GM23338 (cell line): ENCODE data around the gene MZB1. TPM values are rescaled to one million over a fixed set of nuclear protein-coding genes. Genes with fewer than 3 reads are reported as not detected.

Experiments used
- ATAC-seq: fragments of 200-7000 bp; cut with Tn5 transposase; 3 replicates; pipeline ENCODE4 v1.9.1; 2020
- DNase-seq: peaks from one replicate; pipeline ENCODE4 v3.0.0-alpha.2; 2015; ENCODE audit warnings: low spot score
- H2AFZ ChIP-seq: fragments of 200-600 bp; sonication (generic); 2 replicates; pipeline ENCODE4 v1.8.0; 2016; ENCODE audit warnings: antibody characterized with exemption, mild to moderate bottlenecking, moderate library complexity
- H3F3A ChIP-seq: fragments of 200-600 bp; sonication (generic); replicated peaks from 2 replicates; pipeline ENCODE4 v1.8.0; 2017; ENCODE audit warnings: antibody characterized with exemption, mixed run types, low read depth
- H3K27ac ChIP-seq: fragments of 200-600 bp; sonication (generic); 2 replicates; pipeline ENCODE4 v1.6.1; 2016; ENCODE audit warnings: low read depth
- H3K27me3 ChIP-seq: fragments of 200-600 bp; sonication (generic); 2 replicates; pipeline ENCODE4 v1.8.0; 2016; ENCODE audit warnings: mild to moderate bottlenecking, mixed run types, moderate library complexity; ENCODE audit not compliant: insufficient read depth
- H3K36me3 ChIP-seq: fragments of 200-600 bp; sonication (generic); 2 replicates; pipeline ENCODE4 v1.8.0; 2016; ENCODE audit warnings: mild to moderate bottlenecking; ENCODE audit not compliant: insufficient read depth
- H3K4me1 ChIP-seq: fragments of 200-600 bp; sonication (generic); 2 replicates; pipeline ENCODE4 v1.8.0; 2016; ENCODE audit warnings: mild to moderate bottlenecking, moderate library complexity; ENCODE audit not compliant: insufficient read depth
- H3K4me2 ChIP-seq: fragments of 200-600 bp; sonication (generic); 2 replicates; pipeline ENCODE4 v1.7.1; 2017; ENCODE audit warnings: mixed run types
- H3K4me3 ChIP-seq: fragments of 200-600 bp; sonication (generic); 2 replicates; pipeline ENCODE4 v1.6.1; 2016; ENCODE audit warnings: mixed run types
- H3K79me2 ChIP-seq: fragments of 200-600 bp; sonication (generic); replicated peaks from 2 replicates; pipeline ENCODE4 v1.8.0; 2017; ENCODE audit warnings: mild to moderate bottlenecking; ENCODE audit not compliant: insufficient read depth
- H3K9me2 ChIP-seq: fragments of 200-600 bp; sonication (generic); 2 replicates; pipeline ENCODE4 v1.8.0; 2017; ENCODE audit not compliant: insufficient read depth
- H4K20me1 ChIP-seq: fragments of 200-600 bp; sonication (generic); replicated peaks from 2 replicates; pipeline ENCODE4 v1.8.0; 2017; ENCODE audit warnings: mild to moderate bottlenecking; ENCODE audit not compliant: insufficient read depth
- H3K27ac Mint-ChIP-seq: 2 replicates; pipeline ENCODE4 v1.8.0; 2020; ENCODE audit warnings: inconsistent platforms, mild to moderate bottlenecking, moderate library complexity, mixed read lengths
- H3K27me3 Mint-ChIP-seq: 3 replicates; pipeline ENCODE4 v1.8.0; 2022; ENCODE audit warnings: low read depth, mild to moderate bottlenecking, moderate library complexity, mixed read lengths, inconsistent platforms; ENCODE audit not compliant: insufficient read depth, poor library complexity
- H3K36me3 Mint-ChIP-seq: 3 replicates; pipeline ENCODE4 v1.8.0; 2021; ENCODE audit warnings: low read depth, mild to moderate bottlenecking, inconsistent platforms, moderate library complexity, mixed read lengths
- H3K4me1 Mint-ChIP-seq: 3 replicates; pipeline ENCODE4 v1.8.0; 2020; ENCODE audit warnings: mild to moderate bottlenecking, inconsistent platforms, mixed read lengths
- H3K4me3 Mint-ChIP-seq: 3 replicates; pipeline ENCODE4 v1.8.0; 2021; ENCODE audit warnings: moderate library complexity, mild to moderate bottlenecking, inconsistent platforms, mixed read lengths
- H3K9me3 Mint-ChIP-seq: 3 replicates; pipeline ENCODE4 v1.8.0; 2020; ENCODE audit warnings: moderate library complexity, mild to moderate bottlenecking, inconsistent platforms, mixed read lengths
- CREB1 ChIP-seq: fragments of 250-450 bp; sonication (Bioruptor Pico); IDR thresholded peaks from 2 replicates; pipeline ENCODE4 v1.5.0; 2020; ENCODE audit warnings: low read depth, mild to moderate bottlenecking, moderate library complexity
- EZH2 ChIP-seq: fragments of 200-600 bp; sonication (generic); IDR thresholded peaks from one replicate; pipeline ENCODE4 v1.8.0; 2017; ENCODE audit warnings: antibody characterized with exemption, mild to moderate bottlenecking, low read depth; ENCODE audit not compliant: unreplicated experiment
- EZH2phosphoT487 ChIP-seq: fragments of 200-600 bp; sonication (generic); IDR thresholded peaks from one replicate; pipeline ENCODE4 v1.8.1; 2018; ENCODE audit warnings: antibody characterized with exemption; ENCODE audit not compliant: unreplicated experiment
- JUNB ChIP-seq: IDR thresholded peaks from one replicate; pipeline ENCODE4 v1.6.1; 2016; ENCODE audit warnings: antibody characterized with exemption; ENCODE audit not compliant: unreplicated experiment
- NANOG ChIP-seq: IDR thresholded peaks from 2 replicates; pipeline ENCODE4 v1.6.1; 2016; ENCODE audit warnings: antibody characterized with exemption, borderline replicate concordance
- POLR2AphosphoS5 ChIP-seq: IDR thresholded peaks from 2 replicates; pipeline ENCODE4 v1.6.1; 2016; ENCODE audit warnings: antibody characterized with exemption, low read depth
- STAT1 ChIP-seq: IDR thresholded peaks from one replicate; pipeline ENCODE4 v1.6.1; 2016; ENCODE audit warnings: antibody characterized with exemption; ENCODE audit not compliant: unreplicated experiment
- ZNF114 ChIP-seq: fragments of 250-450 bp; sonication (Bioruptor Pico); IDR thresholded peaks from 2 replicates; pipeline ENCODE4 v1.5.0; 2020; ENCODE audit warnings: mild to moderate bottlenecking, moderate library complexity
- ZNF331 ChIP-seq: fragments of 250-450 bp; sonication (Bioruptor Pico); IDR thresholded peaks from 2 replicates; pipeline ENCODE4 v1.5.0; 2020; ENCODE audit warnings: low read depth, mild to moderate bottlenecking, moderate library complexity
- polyA plus RNA-seq: library from polyadenylated mRNA; unstranded; fragments of >200 nt; fragmentation: Nextera tagmentation; extraction: Ambion mirVana; gene quantifications from 2 replicates; pipeline ENCODE4 v1.2.1, GENCODE V29; 2016
- total RNA-seq: library from RNA; depleted of rRNA; stranded (reverse); fragments of >200 nt; shearing (Covaris generic); gene quantifications from 2 replicates; pipeline ENCODE4 v1.2.3, GENCODE V29; 2014
- TF ChIP-seq, protein P1 (sequence below): fragments of 250-450 bp; sonication (Bioruptor Pico); IDR thresholded peaks from 2 replicates; pipeline ENCODE4 v1.5.0; 2020; ENCODE audit warnings: mild to moderate bottlenecking, moderate library complexity
- TF ChIP-seq, protein P2 (sequence below): IDR thresholded peaks from one replicate; pipeline ENCODE4 v1.6.1; 2018; ENCODE audit warnings: antibody characterized with exemption; ENCODE audit not compliant: unreplicated experiment

The MZB1 gene
- total and polyA plus RNA-seq, 2 experiments from 2014 or later: 0.52 to 1.6 TPM

DNA sequence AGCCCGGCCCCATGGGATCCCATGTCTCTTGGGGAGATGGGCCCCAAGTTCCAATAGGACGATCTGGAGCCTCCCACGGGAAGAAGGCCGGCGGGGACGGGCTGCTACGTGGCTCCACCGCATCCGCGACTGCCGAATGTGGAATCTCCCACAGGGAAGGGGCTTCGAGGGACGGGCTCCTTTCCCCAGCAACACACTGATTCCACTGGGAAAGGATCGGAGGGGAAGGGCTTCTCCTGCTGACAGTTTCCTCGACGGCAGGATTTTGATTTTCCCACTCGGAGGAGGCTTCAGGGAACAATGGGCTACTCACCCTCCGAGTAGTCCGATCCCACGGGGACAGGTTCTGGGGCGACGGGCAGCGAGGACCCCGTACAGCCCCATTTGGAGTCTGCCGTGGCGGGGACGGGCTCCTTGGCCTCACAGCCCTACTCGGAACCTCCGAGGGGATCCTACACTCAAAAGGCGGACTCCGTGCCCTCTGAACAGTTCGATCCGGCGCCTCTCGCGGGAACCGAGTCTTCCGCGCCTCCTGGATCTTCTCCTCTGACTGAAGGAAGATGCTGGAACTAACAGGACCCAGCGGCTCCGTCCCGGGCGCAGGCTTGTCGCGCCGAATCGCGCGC, 3.9 kb upstream of the MZB1 start:
- H3K4me1 ChIP-seq: peaks cover 9% of the 10 kb centered on the region
- peaks cover 44% of the 10 kb centered on the region for H3K27me3 ChIP-seq
- H3K27me3 Mint-ChIP-seq: peaks cover 49% of the 10 kb centered on the region
- H2AFZ ChIP-seq: peak overlapping the region; percentile 98
- peak overlapping the region; percentile 96 for H3K4me2 ChIP-seq
- no peak overlapping the region for H3K27ac ChIP-seq
- H3F3A ChIP-seq: peaks cover 25% of the 10 kb centered on the region
- H3K4me1 Mint-ChIP-seq: peaks cover 32% of the 10 kb centered on the region
- no peaks in the 10 kb centered on the region for H3K79me2 ChIP-seq
- no peak for TF ChIP-seq EZH2
- H3K36me3 ChIP-seq: no peaks in the 10 kb centered on the region
- H3K9me3 Mint-ChIP-seq: no peaks in the 10 kb centered on the region
- peak; percentile 60 for DNase-seq
- H4K20me1 ChIP-seq: no peaks in the 10 kb centered on the region
- peaks cover 4% of the 10 kb centered on the region; the same call in 2 of the 3 replicates for H3K36me3 Mint-ChIP-seq
- no peak overlapping the region for H3K27ac Mint-ChIP-seq
- no peaks in the 10 kb centered on the region for H3K9me2 ChIP-seq
- peak overlapping the region; percentile 86 for H3K4me3 Mint-ChIP-seq
- peak overlapping the region; percentile 81 for H3K4me3 ChIP-seq
- peak; percentile 1 for ATAC-seq

DNA sequence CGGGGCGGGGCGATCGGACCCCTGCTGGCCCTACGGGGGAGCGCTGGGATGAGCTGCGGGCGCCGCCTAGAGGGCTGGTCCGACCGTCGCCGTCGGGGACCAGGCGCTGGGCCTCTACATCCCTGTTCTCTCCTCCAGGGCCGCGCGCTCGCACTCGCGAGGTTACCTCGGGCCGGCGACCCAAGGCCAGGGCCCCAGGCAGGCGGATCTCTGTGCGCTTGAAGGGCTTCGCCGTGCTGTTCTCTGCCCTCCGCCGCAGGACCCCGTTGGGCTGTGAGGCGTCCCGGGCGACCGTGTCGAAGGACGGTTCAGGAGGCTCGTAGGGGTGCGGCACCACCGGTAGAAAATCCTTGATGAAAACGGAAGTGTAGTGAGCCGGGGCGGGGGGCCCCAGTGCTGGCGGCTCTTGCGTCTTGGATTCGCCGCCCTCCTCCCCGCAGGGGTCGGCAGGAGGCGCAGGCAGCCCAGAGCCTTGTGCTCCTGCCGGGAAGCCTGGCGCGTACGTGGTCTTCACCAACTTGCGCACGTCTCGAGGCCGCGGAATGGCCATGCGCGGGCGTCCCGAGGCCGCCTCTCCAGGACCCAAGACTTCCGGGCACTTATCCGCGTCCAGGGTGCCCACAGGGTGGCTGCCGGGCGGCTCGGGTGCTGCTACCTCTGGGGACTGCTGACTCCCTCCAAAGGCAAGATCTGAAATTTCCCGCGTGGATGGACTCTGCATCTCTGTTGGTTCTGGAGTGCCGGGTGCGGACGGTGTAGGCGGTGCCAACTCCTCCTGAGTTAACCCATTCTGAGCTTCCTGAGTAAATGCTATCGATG, 3.2 kb upstream of the MZB1 start:
- Mint-ChIP-seq H3K27me3 (peaks cover 56% of the 10 kb centered on the region), H3K27ac (no peak overlapping the region), H3K4me1 (peaks cover 39% of the 10 kb centered on the region), H3K9me3 (no peaks in the 10 kb centered on the region), H3K4me3 (peak overlapping the region; percentile 86), H3K36me3 (peaks cover 2% of the 10 kb centered on the region; the same call in 2 of the 3 replicates)
- H2AFZ ChIP-seq: peak overlapping the region; percentile 98
- no peaks in the 10 kb centered on the region for H3K36me3 ChIP-seq
- H3K79me2 ChIP-seq: no peaks in the 10 kb centered on the region
- no peak overlapping the region for H3K27ac ChIP-seq
- ATAC-seq (peak; percentile 65), DNase-seq (peak; percentile 94)
- H3F3A ChIP-seq: peaks cover 25% of the 10 kb centered on the region
- H3K4me2 ChIP-seq: peak overlapping the region; percentile 96
- H4K20me1 ChIP-seq: no peaks in the 10 kb centered on the region
- H3K4me1 ChIP-seq: peaks cover 16% of the 10 kb centered on the region
- peak overlapping the region; percentile 81 for H3K4me3 ChIP-seq
- H3K27me3 ChIP-seq: peaks cover 44% of the 10 kb centered on the region
- no peaks in the 10 kb centered on the region for H3K9me2 ChIP-seq
- no peak for TF ChIP-seq EZH2phosphoT487
- TF ChIP-seq CREB1 (CRISPR knock-in tag): peak; percentile 41
- TF ChIP-seq ZNF331 (CRISPR knock-in tag): no peak
- TF ChIP-seq, protein P1, sequence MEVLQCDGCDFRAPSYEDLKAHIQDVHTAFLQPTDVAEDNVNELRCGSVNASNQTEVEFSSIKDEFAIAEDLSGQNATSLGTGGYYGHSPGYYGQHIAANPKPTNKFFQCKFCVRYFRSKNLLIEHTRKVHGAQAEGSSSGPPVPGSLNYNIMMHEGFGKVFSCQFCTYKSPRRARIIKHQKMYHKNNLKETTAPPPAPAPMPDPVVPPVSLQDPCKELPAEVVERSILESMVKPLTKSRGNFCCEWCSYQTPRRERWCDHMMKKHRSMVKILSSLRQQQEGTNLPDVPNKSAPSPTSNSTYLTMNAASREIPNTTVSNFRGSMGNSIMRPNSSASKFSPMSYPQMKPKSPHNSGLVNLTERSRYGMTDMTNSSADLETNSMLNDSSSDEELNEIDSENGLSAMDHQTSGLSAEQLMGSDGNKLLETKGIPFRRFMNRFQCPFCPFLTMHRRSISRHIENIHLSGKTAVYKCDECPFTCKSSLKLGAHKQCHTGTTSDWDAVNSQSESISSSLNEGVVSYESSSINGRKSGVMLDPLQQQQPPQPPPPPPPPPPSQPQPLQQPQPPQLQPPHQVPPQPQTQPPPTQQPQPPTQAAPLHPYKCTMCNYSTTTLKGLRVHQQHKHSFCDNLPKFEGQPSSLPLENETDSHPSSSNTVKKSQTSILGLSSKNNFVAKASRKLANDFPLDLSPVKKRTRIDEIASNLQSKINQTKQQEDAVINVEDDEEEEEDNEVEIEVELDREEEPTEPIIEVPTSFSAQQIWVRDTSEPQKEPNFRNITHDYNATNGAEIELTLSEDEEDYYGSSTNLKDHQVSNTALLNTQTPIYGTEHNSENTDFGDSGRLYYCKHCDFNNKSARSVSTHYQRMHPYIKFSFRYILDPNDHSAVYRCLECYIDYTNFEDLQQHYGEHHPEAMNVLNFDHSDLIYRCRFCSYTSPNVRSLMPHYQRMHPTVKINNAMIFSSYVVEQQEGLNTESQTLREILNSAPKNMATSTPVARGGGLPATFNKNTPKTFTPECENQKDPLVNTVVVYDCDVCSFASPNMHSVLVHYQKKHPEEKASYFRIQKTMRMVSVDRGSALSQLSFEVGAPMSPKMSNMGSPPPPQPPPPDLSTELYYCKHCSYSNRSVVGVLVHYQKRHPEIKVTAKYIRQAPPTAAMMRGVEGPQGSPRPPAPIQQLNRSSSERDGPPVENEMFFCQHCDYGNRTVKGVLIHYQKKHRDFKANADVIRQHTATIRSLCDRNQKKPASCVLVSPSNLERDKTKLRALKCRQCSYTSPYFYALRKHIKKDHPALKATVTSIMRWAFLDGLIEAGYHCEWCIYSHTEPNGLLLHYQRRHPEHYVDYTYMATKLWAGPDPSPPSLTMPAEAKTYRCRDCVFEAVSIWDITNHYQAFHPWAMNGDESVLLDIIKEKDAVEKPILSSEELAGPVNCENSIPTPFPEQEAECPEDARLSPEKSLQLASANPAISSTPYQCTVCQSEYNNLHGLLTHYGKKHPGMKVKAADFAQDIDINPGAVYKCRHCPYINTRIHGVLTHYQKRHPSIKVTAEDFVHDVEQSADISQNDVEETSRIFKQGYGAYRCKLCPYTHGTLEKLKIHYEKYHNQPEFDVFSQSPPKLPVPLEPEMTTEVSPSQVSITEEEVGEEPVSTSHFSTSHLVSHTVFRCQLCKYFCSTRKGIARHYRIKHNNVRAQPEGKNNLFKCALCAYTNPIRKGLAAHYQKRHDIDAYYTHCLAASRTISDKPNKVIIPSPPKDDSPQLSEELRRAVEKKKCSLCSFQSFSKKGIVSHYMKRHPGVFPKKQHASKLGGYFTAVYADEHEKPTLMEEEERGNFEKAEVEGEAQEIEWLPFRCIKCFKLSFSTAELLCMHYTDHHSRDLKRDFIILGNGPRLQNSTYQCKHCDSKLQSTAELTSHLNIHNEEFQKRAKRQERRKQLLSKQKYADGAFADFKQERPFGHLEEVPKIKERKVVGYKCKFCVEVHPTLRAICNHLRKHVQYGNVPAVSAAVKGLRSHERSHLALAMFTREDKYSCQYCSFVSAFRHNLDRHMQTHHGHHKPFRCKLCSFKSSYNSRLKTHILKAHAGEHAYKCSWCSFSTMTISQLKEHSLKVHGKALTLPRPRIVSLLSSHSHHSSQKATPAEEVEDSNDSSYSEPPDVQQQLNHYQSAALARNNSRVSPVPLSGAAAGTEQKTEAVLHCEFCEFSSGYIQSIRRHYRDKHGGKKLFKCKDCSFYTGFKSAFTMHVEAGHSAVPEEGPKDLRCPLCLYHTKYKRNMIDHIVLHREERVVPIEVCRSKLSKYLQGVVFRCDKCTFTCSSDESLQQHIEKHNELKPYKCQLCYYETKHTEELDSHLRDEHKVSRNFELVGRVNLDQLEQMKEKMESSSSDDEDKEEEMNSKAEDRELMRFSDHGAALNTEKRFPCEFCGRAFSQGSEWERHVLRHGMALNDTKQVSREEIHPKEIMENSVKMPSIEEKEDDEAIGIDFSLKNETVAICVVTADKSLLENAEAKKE (CRISPR knock-in tag): no peak
- TF ChIP-seq EZH2: peak; percentile 37
- TF ChIP-seq, protein P2, sequence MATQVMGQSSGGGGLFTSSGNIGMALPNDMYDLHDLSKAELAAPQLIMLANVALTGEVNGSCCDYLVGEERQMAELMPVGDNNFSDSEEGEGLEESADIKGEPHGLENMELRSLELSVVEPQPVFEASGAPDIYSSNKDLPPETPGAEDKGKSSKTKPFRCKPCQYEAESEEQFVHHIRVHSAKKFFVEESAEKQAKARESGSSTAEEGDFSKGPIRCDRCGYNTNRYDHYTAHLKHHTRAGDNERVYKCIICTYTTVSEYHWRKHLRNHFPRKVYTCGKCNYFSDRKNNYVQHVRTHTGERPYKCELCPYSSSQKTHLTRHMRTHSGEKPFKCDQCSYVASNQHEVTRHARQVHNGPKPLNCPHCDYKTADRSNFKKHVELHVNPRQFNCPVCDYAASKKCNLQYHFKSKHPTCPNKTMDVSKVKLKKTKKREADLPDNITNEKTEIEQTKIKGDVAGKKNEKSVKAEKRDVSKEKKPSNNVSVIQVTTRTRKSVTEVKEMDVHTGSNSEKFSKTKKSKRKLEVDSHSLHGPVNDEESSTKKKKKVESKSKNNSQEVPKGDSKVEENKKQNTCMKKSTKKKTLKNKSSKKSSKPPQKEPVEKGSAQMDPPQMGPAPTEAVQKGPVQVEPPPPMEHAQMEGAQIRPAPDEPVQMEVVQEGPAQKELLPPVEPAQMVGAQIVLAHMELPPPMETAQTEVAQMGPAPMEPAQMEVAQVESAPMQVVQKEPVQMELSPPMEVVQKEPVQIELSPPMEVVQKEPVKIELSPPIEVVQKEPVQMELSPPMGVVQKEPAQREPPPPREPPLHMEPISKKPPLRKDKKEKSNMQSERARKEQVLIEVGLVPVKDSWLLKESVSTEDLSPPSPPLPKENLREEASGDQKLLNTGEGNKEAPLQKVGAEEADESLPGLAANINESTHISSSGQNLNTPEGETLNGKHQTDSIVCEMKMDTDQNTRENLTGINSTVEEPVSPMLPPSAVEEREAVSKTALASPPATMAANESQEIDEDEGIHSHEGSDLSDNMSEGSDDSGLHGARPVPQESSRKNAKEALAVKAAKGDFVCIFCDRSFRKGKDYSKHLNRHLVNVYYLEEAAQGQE: no peak
- no peak for TF ChIP-seq ZNF114
- peak; percentile 47 for TF ChIP-seq POLR2AphosphoS5
- no peak for TF ChIP-seq STAT1
- no peak for TF ChIP-seq NANOG
- TF ChIP-seq JUNB: no peak
